HUDEP-2 (cell line): ENCODE data around the gene USH2A.
A peak's percentile ranks its signal among the peaks of the same experiment; 100 is the strongest.

ENCODE experiments used
- DNase-seq, 76 experiments: peaks; one replicate each; lab custom pipeline; 2025; ENCODE audit not compliant: unreplicated experiment in 76 of 76; lab: John Stamatoyannopoulos, UW

USH2A gene

GRCh38 chr1:215983680-215984079, 439.6 kb downstream of the USH2A start:
- DNase-seq = no peak

- DNase-seq = no peak
These were observed 451.3 kb downstream of the USH2A start for GRCh38 chr1:215971793-215972441.

- no peak for DNase-seq
These were observed 452.8 kb downstream of the USH2A start for GRCh38 chr1:215970406-215970805.

- DNase-seq = no peak
These were observed 459.6 kb downstream of the USH2A start for GRCh38 chr1:215963621-215964020.

- DNase-seq = no peak
These were observed 460.2 kb downstream of the USH2A start for GRCh38 chr1:215963040-215963439.

- DNase-seq = no peak
These were observed 464.4 kb downstream of the USH2A start for GRCh38 chr1:215958841-215959240.

GRCh38 chr1:215957663-215958062, 465.6 kb downstream of the USH2A start:
- no peak for DNase-seq

GRCh38 chr1:215932558-215932957, 490.7 kb downstream of the USH2A start:
- no peak for DNase-seq

GRCh38 chr1:215926670-215927069, 496.6 kb downstream of the USH2A start:
- no peak for DNase-seq

- DNase-seq = no peak
These were observed 500.0 kb downstream of the USH2A start for GRCh38 chr1:215923129-215923824.

GRCh38 chr1:215911406-215911968, 511.8 kb downstream of the USH2A start:
- DNase-seq = no peak

- no peak for DNase-seq
These were observed 517.6 kb downstream of the USH2A start for GRCh38 chr1:215905493-215906115.

GRCh38 chr1:215900684-215901083, 522.6 kb downstream of the USH2A start:
- DNase-seq = no peak

GRCh38 chr1:215899901-215900300, 523.3 kb downstream of the USH2A start:
- DNase-seq = no peak

GRCh38 chr1:215895893-215896292, 527.4 kb downstream of the USH2A start:
- DNase-seq = no peak

GRCh38 chr1:215895276-215895675, 528.0 kb downstream of the USH2A start:
- no peak for DNase-seq

- no peak for DNase-seq
These were observed 528.6 kb downstream of the USH2A start for GRCh38 chr1:215894617-215895016.

GRCh38 chr1:215891266-215892057, 531.8 kb downstream of the USH2A start:
- DNase-seq = no peak

GRCh38 chr1:215890438-215890837, 532.8 kb downstream of the USH2A start:
- DNase-seq = no peak

- DNase-seq = no peak
These were observed 533.4 kb downstream of the USH2A start for GRCh38 chr1:215889871-215890270.

- DNase-seq = peak in 1 of 76 experiments; percentile 2
These were observed 535.1 kb downstream of the USH2A start for GRCh38 chr1:215888159-215888558.
